ENCODE measurements around the gene COBLL1.
"Not testable (repeated sequence)": the region's sequence is repeated elsewhere in the genome, so short reads cannot be mapped to it uniquely, and the experiment has no call there.

COBLL1 gene
- total RNA-seq, result 0.27 to 0.31 reads per million in 2 donors

DNA sequence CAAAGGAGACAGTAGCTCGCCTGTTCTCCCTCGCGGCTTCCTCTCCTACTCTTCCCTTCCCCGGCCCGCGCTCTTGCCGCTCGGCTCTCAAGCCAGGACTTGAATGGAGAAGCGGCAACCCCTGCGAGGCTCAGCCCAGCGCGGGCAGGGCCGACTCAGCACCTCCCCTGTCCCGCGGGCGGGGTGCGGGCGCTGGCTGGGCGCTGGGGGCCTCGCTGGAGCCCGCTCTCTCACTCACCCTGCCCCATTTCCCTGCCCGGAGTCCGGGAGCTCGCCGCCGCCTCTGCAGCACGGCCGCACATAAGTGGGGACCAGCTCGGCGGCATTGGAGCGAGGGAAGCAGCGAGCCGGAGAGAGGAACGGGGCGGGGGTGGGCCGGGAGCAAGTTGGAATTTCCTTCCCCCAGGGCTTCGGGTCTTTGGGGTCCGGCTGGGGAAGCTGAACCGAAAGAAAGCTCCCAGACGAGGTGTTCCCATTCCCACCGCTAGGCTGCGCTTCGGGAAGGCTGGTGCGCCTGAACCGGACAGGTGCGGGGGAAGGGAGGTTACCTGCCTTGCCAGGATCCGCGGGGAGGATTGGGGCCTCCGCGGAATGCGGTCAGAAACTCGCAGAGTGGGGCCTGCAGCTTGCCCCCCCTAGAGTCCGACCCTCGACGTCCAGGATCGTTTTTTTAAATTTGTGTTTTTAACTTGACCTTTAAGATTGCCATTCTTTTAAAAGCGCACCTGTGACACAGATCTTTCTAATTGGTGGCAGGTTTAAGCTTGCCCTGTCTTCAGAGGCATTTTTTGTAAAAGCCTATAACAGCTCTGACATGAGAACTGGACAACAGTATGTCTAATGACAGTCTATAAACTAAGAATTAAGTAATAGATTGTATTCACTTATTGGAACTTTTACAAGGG, at the start of gene COBLL1:
Gene COBLL1 (minus strand): TSS at position 105 of the 905 bp plus-strand sequence. CDS start 627 bp downstream, outside the sequence.
- DNase-seq, result peak in 3 of 5 experiments; percentile 5 to 31 (median 7)

GRCh38 chr2:164890544-164890943, 48.9 kb upstream of the COBLL1 start:
- DNase-seq, result peak in 1 of 5 experiments; percentile 30

- no peak for DNase-seq
Observed at GRCh38 chr2:164888592-164888991, 47.0 kb upstream of the COBLL1 start.

- DNase-seq, result no peak
Observed at GRCh38 chr2:164887434-164888144, 46.0 kb upstream of the COBLL1 start.

DNA sequence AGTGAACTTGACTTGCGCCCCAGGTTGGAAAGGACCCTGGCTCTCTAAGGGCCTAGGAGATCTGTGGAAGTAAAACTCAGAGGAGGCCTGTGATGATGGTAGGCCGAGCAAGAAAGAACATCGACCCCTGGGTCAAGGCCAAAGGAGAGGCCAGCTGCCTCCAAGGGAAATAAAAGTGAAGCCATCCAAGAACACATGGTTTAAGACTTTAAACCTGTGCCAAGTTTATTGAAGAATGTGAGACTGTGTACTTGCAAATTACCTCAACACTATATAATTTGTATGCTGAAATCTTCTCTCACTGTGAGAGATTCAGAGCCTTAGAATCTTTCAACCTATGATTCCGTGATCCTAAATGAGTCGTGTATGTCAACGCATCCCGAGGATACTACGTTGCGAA, 40.7 kb upstream of the COBLL1 start:
- no peak for DNase-seq

DNA sequence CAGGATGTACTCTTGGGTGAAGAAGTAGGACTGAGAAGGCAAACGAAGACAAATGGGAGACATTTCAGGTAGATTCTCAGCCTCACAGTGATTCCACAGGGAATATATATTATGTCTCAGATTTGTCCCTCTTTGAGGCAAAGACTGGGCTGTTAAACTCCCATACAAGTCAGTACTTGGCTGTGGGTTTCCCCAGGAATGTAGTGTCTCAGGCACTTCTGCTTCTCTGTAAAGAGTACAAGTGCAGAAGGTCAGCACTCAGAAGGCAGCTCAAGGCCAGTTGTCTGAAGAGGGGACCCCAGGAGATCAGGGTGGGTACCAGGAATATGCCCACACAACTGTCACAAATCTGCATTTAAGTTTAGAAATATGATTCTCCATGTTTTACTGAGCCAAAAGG, 39.9 kb upstream of the COBLL1 start:
- no peak for DNase-seq

- DNase-seq, result no peak
Observed at GRCh38 chr2:164879901-164880535, 38.4 kb upstream of the COBLL1 start.

GRCh38 chr2:164877927-164878326, 36.3 kb upstream of the COBLL1 start:
- no peak for DNase-seq

- DNase-seq, result no peak
Observed at GRCh38 chr2:164877169-164877568, 35.5 kb upstream of the COBLL1 start.

DNA sequence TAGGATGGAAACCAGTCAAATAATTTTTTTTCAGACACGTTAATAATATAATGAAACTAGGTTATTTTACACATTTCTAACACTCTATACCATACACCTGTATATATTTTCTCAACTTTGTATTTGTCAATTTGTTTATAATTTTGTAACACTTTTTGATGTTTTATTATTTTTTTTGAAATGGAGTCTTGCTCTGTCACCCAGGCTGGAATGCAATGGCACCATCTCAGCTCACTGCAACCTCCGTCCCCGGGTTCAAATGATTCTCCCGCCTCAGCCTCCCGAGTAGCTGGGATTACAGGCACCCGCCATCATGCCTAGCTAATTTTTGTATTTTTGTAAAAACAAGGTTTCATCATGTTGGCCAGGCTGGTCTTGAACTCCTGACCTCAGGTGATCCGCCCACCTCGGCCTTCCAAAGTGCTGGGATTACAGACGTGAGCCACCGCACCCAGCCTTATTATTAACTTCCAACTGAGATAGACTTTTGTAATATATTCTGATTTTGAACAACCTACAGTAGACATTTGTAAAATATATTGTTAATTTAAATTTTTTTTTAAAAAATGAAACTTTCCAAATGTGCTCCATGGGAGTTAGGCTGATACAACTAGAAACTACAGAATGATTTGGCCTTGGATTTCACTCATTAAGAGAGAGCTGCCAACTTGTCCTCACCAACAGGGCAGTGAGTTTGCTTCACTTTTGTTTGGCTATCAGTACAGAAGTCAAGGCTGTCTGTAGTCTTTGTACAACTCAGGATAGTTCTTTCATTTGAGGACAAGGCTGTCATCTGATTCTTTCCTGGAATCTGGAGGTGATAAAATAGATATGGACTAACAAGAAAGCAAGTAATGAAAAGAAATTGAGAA, 33.9 kb upstream of the COBLL1 start:
- DNase-seq, result no peak

DNA sequence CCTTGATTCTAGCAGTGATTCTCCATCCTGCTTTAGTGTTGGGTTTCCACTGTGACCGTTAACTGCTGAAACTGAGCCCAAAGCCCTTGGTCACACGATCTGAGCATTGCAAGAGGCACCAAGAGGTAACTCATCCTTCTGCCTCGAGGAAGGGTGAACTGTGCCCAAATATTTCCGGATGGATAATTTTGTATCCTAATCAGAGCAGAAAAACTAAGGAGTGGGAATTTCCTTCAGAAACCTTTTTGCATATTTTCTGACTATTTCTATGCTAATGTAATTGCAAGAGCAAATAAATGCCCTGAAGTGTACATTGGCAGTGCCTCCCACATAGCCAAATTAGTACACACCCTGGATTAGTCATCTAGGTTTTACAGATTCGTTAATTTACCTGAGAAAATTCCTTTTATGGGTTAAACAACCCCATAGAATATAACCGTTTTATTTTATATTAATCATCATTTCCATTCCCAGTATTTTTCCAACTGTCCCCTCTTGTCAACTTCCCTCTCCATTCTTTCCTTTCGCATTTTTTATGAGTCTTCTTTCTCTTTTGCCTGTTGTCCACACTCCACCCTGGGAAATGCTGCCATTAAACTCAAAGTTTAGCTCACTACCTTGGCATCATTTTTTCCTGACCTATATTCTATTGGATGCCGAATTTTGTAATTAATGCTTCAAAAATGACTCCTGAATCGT, 31.7 kb upstream of the COBLL1 start:
- DNase-seq, result no peak

GRCh38 chr2:164871404-164871803, 29.8 kb upstream of the COBLL1 start:
- DNase-seq, result no peak

DNA sequence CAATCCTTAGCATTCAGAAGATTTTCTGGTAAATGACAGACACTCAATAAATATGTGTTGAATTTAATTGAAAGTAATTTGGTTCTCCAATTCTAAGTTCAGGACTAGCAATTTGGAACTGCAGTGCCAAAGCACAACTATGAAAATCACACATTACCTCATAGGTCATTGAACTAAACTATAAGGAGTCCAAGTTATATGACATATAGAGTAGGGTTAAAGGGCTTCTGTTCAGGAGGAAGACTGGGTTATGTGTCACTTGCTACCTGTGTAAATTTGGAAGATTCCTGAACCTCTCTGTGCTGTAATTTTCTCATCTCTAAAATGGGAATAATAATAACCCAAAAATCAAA, 27.8 kb upstream of the COBLL1 start:
- DNase-seq, result no peak

GRCh38 chr2:164868563-164869419, 27.2 kb upstream of the COBLL1 start:
- no peak for DNase-seq

GRCh38 chr2:164867779-164868397, 26.3 kb upstream of the COBLL1 start:
- no peak for DNase-seq

- not testable (repeated sequence) for DNase-seq
Observed at GRCh38 chr2:164866381-164866780, 24.8 kb upstream of the COBLL1 start.

DNA sequence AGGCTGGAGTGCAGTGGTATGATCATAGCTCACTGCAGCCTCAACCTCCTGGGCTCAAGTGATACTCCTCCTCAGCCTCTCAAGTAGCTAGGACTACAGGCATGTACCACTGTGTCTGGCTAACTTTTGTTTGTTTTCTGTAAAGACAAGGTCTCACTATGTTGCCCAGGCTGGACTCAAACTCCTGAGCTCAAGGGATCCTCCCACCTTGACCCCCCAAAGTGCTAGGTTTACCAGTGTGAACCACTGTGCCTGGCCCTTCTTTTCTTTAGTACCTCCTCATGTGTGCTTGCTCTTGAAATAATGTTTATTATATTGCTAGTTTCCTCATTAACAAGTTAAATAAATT, 19.0 kb upstream of the COBLL1 start:
- no peak for DNase-seq

- not testable (repeated sequence) for DNase-seq
Observed at GRCh38 chr2:164859906-164860693, 18.5 kb upstream of the COBLL1 start.

DNA sequence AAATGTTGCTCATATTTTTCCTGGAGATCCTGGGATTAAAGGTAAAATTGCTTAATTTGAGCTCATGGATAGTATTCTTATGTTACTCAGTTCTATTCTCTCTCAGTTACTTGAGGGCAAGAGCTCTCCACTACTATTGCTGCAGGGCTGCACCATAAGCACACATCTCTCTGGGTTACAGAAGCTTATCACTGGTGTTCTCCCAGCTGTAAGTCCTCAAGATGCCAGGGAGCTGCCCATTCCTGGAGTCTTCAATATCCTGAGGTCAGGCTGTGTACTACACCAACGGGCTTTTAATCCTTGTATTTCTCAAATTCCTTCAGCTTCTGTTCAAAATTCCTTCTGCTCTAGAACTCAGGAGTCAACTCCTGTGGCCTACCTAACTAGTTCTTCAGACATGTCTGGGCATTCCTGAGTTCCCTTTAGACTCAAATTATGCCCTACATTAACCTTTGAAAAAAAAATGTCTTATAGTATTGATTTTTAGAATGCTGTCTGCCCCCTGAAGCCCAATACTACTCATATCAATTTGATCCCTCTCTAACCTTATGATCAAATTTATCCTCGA, 17.7 kb upstream of the COBLL1 start:
- DNase-seq, result no peak
